ENCODE data around the gene SPC24. TPM values are rescaled to one million over a fixed set of nuclear protein-coding genes. Genes with fewer than 3 reads are reported as not detected.

SPC24 gene
- polyA plus RNA-seq, 1 donor, result 25.5 TPM

DNA sequence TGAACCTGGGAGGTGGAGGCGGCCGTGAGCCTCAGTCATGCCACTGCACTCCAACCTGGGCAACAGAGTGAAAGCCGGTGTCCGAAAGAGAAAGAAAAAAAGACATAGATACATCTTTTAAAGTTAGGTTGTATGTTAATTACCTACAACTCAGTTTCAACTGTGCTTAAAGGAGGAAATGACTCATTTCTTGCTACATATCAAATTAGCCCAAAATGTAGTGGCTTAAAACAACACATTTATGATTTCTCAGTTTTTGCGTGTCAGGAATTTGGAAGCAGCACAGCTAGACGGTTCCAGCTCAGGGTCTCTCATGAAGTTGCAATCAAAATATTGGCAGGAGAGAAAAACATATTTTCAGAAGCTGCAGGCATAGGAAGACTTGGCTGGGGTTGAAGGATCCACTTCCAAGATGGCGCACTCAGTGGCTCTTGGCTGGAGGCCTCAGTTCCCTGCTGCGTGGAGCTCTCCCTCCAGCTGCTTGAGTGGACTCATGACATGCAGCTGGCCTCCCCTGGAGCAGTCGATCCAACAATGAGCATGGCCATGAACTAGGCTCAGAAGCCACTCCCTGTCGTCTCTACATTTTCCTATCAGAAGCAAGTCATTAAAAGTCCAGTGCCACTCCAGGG, 59.3 kb downstream of the SPC24 start:
- DNase-seq, result no peak

Other genes with a start within 250 kb of the SPC24 start
- 31.2 TPM for gene YIPF2, start 227.1 kb downstream of the SPC24 start, polyA plus RNA-seq (ENCODE audit: insufficient read length)
- 31.1 TPM for gene TIMM29, start 227.0 kb downstream of the SPC24 start, polyA plus RNA-seq (ENCODE audit: insufficient read length)
- 169 TPM for gene SMARCA4, start 194.8 kb downstream of the SPC24 start, polyA plus RNA-seq (ENCODE audit: insufficient read length)
- gene LDLR, start 66.3 kb downstream of the SPC24 start, polyA plus RNA-seq (ENCODE audit: insufficient read length), result 17.6 TPM
- gene KANK2, start 41.8 kb upstream of the SPC24 start, polyA plus RNA-seq (ENCODE audit: insufficient read length), result 117 TPM
- 0.62 TPM for gene ANGPTL8, start 83.8 kb upstream of the SPC24 start, polyA plus RNA-seq (ENCODE audit: insufficient read length)
- 49.3 TPM for gene DOCK6, start 106.7 kb upstream of the SPC24 start, polyA plus RNA-seq (ENCODE audit: insufficient read length)
- not detected for gene TSPAN16, start 140.4 kb upstream of the SPC24 start, polyA plus RNA-seq (ENCODE audit: insufficient read length)
- gene RAB3D, start 183.9 kb upstream of the SPC24 start, polyA plus RNA-seq (ENCODE audit: insufficient read length), result 15.2 TPM
- gene TMEM205, start 190.5 kb upstream of the SPC24 start, polyA plus RNA-seq (ENCODE audit: insufficient read length), result 121 TPM
- 30.3 TPM for gene CCDC159, start 190.7 kb upstream of the SPC24 start, polyA plus RNA-seq (ENCODE audit: insufficient read length)
- gene PLPPR2, start 199.7 kb upstream of the SPC24 start, polyA plus RNA-seq (ENCODE audit: insufficient read length), result 10.5 TPM
- 2.7 TPM for gene SWSAP1, start 218.9 kb upstream of the SPC24 start, polyA plus RNA-seq (ENCODE audit: insufficient read length)
- gene EPOR, start 228.5 kb upstream of the SPC24 start, polyA plus RNA-seq (ENCODE audit: insufficient read length), result 21.3 TPM